GM19455 (cell line): ENCODE measurements around the gene TBC1D20.
A peak's percentile ranks its signal among the peaks of the same experiment; 100 is the strongest.
"Not testable (repeated sequence)": the region's sequence is repeated elsewhere in the genome, so short reads cannot be mapped to it uniquely, and the experiment has no call there.

Source experiments
- ATAC-seq: cut with Tn5 transposase; IDR thresholded peaks from one replicate; pipeline ENCODE4 v1.9.1; 2021; ENCODE audit not compliant: unreplicated experiment

TBC1D20 gene, protein sequence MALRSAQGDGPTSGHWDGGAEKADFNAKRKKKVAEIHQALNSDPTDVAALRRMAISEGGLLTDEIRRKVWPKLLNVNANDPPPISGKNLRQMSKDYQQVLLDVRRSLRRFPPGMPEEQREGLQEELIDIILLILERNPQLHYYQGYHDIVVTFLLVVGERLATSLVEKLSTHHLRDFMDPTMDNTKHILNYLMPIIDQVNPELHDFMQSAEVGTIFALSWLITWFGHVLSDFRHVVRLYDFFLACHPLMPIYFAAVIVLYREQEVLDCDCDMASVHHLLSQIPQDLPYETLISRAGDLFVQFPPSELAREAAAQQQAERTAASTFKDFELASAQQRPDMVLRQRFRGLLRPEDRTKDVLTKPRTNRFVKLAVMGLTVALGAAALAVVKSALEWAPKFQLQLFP

GRCh38 chr20:462199-462991 is at the start of gene TBC1D20:
Gene TBC1D20 (minus strand): TSS chr20:462533. CDS start chr20:462405, 128 bp downstream.
- peak; percentile 89 for ATAC-seq

GRCh38 chr20:510328-511057 is 48.2 kb upstream of the TBC1D20 start:
- ATAC-seq: not testable (repeated sequence)

- ATAC-seq: not testable (repeated sequence)
These were observed 46.0 kb upstream of the TBC1D20 start for GRCh38 chr20:508364-508787.

GRCh38 chr20:507761-508332 is 45.5 kb upstream of the TBC1D20 start:
- ATAC-seq: no peak

- ATAC-seq: no peak
These were observed 44.8 kb upstream of the TBC1D20 start for GRCh38 chr20:507006-507758.

GRCh38 chr20:504632-505075 is 42.3 kb upstream of the TBC1D20 start:
- no peak for ATAC-seq

DNA sequence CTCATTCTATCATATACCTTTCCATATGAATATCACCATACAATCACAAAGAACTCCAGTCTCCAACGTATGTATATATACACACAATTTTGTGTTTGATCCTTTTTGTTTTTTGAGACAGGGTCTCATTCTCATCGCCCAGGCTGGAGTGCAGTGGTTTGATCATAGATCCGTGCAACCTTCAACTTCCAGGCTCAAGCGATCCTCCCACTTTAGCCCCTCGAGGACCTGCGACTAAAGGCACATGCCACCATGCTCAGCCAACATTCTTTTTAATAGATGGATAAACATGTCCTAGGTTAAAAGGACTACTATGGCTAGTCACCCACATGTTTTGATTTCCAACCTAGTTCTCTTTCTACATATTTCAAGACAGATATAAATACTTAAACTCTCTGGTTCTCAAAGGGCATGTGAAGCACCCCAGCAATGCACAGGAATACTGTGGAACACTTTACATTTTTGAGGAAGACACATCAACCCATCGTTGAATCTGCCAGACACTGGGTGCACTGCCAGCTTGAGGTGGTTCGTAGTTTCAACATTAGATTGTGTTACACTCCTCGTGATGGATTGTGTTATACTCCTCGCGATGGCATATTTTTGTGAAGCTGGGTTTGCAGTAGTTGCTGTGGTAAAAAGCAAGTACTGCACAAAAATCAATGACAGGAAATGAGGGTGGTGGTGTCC is 40.9 kb upstream of the TBC1D20 start:
- no peak for ATAC-seq

DNA sequence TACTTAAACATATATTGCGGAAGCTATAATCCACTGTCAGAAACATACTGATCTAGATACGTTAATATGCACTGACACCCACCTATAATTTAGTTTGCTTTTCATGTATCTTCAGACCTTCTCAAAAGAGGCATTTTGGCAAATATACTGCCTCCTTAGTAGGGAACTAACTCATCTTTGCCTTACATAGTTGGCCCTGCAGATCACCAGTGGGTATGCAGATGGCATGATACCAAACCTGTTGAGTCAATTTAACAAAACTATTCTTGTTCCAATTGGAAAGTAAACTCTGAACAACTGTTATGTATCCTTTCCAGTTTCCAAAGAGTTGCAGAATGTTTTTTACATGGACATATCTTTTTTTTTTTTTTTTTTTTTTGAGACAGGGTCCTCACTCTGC is 35.6 kb upstream of the TBC1D20 start:
- no peak for ATAC-seq

DNA sequence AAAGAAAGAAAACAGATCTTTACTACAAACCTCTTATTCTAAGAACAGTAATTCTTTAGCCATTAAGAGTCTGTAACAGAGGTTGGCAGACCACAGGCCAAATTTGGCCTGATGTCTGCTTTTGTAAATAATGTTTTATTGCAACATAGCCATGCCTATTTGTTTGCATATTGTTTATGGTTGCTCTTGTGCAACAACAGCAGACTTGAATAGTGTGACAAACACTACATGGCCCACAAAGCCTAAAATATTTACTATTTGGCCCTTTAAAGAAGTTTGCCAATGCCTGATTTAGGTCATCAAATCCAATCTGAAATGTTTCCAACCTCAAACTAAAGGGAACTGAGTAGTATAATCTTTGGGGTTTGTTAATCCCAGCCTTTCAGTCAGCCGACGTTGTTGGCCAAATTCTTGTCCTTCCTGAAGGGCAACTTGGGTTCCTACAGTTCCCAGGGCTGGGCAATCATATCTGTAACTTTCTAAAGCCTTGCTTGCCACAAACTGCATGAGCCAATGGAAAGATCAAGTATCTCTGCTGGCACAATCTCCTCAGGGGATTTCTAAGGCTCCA is 33.9 kb upstream of the TBC1D20 start:
- ATAC-seq: no peak

- no peak for ATAC-seq
These were observed 29.8 kb upstream of the TBC1D20 start for GRCh38 chr20:492159-492558.

DNA sequence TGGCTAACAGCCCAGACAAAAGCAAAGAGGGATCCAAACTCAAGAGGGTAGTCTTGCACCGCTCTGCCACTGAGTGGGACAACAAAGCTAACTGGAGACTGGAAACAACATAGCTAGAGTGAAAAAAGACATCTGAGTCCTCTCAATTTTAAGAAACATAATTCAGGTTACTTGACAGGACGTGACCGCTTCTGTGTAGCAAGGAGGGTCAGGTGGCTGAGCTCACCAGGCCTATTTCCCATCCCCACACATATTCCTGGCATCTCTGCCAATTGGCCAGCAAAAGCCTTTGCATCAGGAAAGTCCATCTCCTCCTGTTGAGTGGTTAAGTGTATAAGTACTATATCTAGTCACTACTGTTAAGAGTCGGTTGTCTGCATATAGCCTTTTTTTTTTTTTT is 25.3 kb upstream of the TBC1D20 start:
- ATAC-seq: no peak

GRCh38 chr20:483815-484644 is 21.7 kb upstream of the TBC1D20 start:
- no peak for ATAC-seq

DNA sequence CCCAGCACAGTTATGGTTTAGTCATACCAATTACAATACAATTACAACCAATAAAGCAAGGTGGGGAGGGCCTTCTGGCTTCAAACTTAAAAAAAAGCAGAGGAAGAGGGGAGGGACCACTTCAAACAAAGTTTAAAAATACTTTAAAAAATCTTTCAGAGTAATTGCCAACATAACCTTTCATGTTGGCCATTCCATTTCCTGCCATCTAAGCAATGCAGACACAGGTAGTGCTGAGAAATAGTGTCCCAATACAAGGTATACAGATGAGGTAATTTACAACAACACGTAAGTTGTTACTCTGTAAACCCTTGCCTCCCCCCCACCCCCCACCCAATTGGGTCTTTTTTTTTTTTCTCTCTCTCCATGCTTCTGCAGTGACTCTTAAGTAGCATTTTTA is 18.8 kb upstream of the TBC1D20 start:
- no peak for ATAC-seq

GRCh38 chr20:480044-480443 is 17.7 kb upstream of the TBC1D20 start:
- ATAC-seq: no peak

- no peak for ATAC-seq
These were observed 17.2 kb upstream of the TBC1D20 start for GRCh38 chr20:479487-479886.

DNA sequence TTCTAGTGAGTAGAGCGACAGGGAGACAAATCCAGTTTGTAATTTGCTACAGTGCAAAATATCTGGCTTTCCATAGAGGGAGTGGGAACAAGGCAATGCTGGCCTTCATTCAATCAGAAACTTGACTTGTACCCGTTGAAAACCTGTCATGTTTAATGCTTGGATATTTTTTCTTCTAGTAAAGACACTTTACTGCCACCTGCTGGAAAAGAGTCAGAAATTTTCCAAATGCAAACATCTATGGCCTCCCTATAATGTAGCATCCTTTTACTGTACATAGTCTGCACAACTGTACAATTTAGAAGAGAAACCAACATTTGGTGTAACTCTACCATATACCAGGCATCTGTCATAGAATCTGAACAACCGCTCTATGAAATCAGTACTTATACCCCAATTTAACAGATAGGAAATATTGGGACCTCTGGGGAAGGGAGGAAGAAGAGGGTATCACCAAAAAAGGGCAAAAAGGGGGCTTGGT is 16.7 kb upstream of the TBC1D20 start:
- ATAC-seq: no peak

GRCh38 chr20:478010-478948 is 15.9 kb upstream of the TBC1D20 start:
- no peak for ATAC-seq
